Keratinocyte (primary cell): Measurements from ENCODE around the gene FHOD3. TPM values are rescaled to one million over a fixed set of nuclear protein-coding genes. Genes with fewer than 3 reads are reported as not detected.
A peak's percentile ranks its signal among the peaks of the same experiment; 100 is the strongest.

Experiments used
- DNase-seq: peaks from one replicate; pipeline ENCODE4 v3.0.0-alpha.2; 2011; ENCODE audit warnings: low read depth, missing footprints, low spot score
- FAIRE-seq: peaks from 2 replicates; lab custom pipeline; 2011; peaks lifted over from hg19 to GRCh38; lab: Jason Lieb, UNC
- H2AFZ ChIP-seq: 2 replicates; pipeline ENCODE4 v1.6.0; 2012; ENCODE audit warnings: low read length, control low read depth, inconsistent platforms; ENCODE audit not compliant: control insufficient read depth
- H3K27ac ChIP-seq: 2 replicates; pipeline ENCODE4 v1.5.1; 2011; ENCODE audit warnings: low read length; ENCODE audit not compliant: control insufficient read depth, insufficient read depth
- H3K27me3 ChIP-seq: 3 replicates; pipeline ENCODE4 v1.6.0; 2011; ENCODE audit warnings: low read length; ENCODE audit not compliant: control insufficient read depth, insufficient read depth; ENCODE audit errors: extremely low read depth
- H3K36me3 ChIP-seq, 2 experiments: 2 replicates in 1 of 2; 3 replicates in 1 of 2; pipeline ENCODE4 v1.5.1; 2011; ENCODE audit warnings: low read length in 2 of 2, mild to moderate bottlenecking in 1 of 2; ENCODE audit not compliant: control insufficient read depth in 2 of 2, insufficient read depth in 2 of 2; ENCODE audit errors: extremely low read depth in 1 of 2
- H3K4me1 ChIP-seq: 3 replicates; pipeline ENCODE4 v1.5.1; 2011; ENCODE audit warnings: low read length; ENCODE audit not compliant: control insufficient read depth, insufficient read depth; ENCODE audit errors: extremely low read depth
- H3K4me2 ChIP-seq: 3 replicates; pipeline ENCODE4 v1.6.0; 2011; ENCODE audit warnings: low read depth, low read length; ENCODE audit not compliant: control insufficient read depth, insufficient read depth; ENCODE audit errors: extremely low read depth
- H3K4me3 ChIP-seq, 3 experiments: fragments of 200-600 bp in 1 of 3; sonication (generic) in 1 of 3; 2 replicates in 2 of 3; 3 replicates in 1 of 3; pipeline ENCODE4 v1.5.1; 2011 to 2016; ENCODE audit warnings: low read length in 3 of 3, mild to moderate bottlenecking in 3 of 3, control low read depth in 2 of 3, inconsistent platforms in 1 of 3, low read depth in 1 of 3, mixed read lengths in 1 of 3, mixed run types in 1 of 3, moderate library complexity in 1 of 3; ENCODE audit not compliant: control insufficient read depth in 2 of 3, insufficient read depth in 2 of 3; ENCODE audit errors: extremely low read depth in 1 of 3
- H3K79me2 ChIP-seq: 2 replicates; pipeline ENCODE4 v1.6.0; 2012; ENCODE audit warnings: low read length; ENCODE audit not compliant: control insufficient read depth, insufficient read depth
- H3K9ac ChIP-seq: 3 replicates; pipeline ENCODE4 v1.6.0; 2011; ENCODE audit warnings: low read length; ENCODE audit not compliant: control insufficient read depth, insufficient read depth; ENCODE audit errors: extremely low read depth
- H3K9me1 ChIP-seq: 3 replicates; pipeline ENCODE4 v1.6.0; 2011; ENCODE audit warnings: low read length; ENCODE audit not compliant: control insufficient read depth, insufficient read depth; ENCODE audit errors: extremely low read depth
- H3K9me3 ChIP-seq: 2 replicates; pipeline ENCODE4 v1.5.1; 2012; ENCODE audit warnings: low read depth, low read length; ENCODE audit not compliant: control insufficient read depth
- H4K20me1 ChIP-seq: 3 replicates; pipeline ENCODE4 v1.6.0; 2011; ENCODE audit warnings: low read length; ENCODE audit not compliant: control insufficient read depth, insufficient read depth; ENCODE audit errors: extremely low read depth
- CTCF ChIP-seq, 3 experiments: IDR thresholded peaks in 1 of 3; conservative IDR thresholded peaks in 1 of 3; optimal IDR thresholded peaks in 1 of 3; 2 replicates in 2 of 3; 3 replicates in 1 of 3; pipeline versions ENCODE3 to v1.5.1; 2011; ENCODE audit warnings: low read length in 3 of 3, mild to moderate bottlenecking in 3 of 3, moderate library complexity in 2 of 3, control low read depth in 1 of 3, inconsistent platforms in 1 of 3; ENCODE audit not compliant: insufficient read depth in 2 of 3; ENCODE audit errors: extremely low read depth in 1 of 3
- EZH2 ChIP-seq: IDR thresholded peaks from one replicate; pipeline ENCODE4 v1.6.1; 2012; ENCODE audit warnings: inconsistent platforms, mild to moderate bottlenecking, low read length, moderate library complexity
- dilution Hi-C: fragments of 300-500 bp; cut with MboI; formaldehyde crosslinking; loops from one replicate; pipeline ENCODE4 v1.7.0; 2020; ENCODE audit warnings: low sequenced_read_pairs; ENCODE audit not compliant: extremely low pct_ligation_motif_present
- polyA plus RNA-seq, 5 experiments: library from polyadenylated mRNA; depleted of rRNA in 3 of 5; stranded (reverse) in 3 of 5; stranded (forward) in 1 of 5; unstranded in 1 of 5; fragments of >200 nt; gene quantifications; 1 replicate in 1 of 5; 2 replicates in 3 of 5; 3 replicates in 1 of 5; pipeline versions ENCODE4 v1.2.1 to v1.2.3, GENCODE V29; 2011 to 2012; ENCODE audit warnings: missing spikeins in 2 of 5, low read depth in 1 of 5, low replicate concordance in 1 of 5

Gene FHOD3
- polyA plus RNA-seq, 1 donor (not counting 4 experiments of a cell fraction or from before 2014, with no cell fraction given), result 7.7 TPM

GRCh38 chr18:36826556-36826955, 529.0 kb downstream of the FHOD3 start:
- no peak for TF ChIP-seq EZH2
- TF ChIP-seq CTCF (optimal IDR thresholded peaks at IDR 0.05 in 1 of 3, IDR thresholded peaks at IDR 0.05 in 1 of 3, conservative IDR thresholded peaks at IDR 0.05 in 1 of 3; ENCODE audit: extremely low read depth in 1 of 3, insufficient read depth in 2 of 3, low read length in 3 of 3), result no peak
- Histone ChIP-seq H3K4me3 (no peak overlapping the region), H3K4me2 (no peak overlapping the region), H3K27me3 (no peaks in the 10 kb centered on the region), H3K79me2 (peaks cover 20% of the 10 kb centered on the region), H3K27ac (no peak overlapping the region), H2AFZ (no peak overlapping the region), H3K9me1 (no peaks in the 10 kb centered on the region), H4K20me1 (no peaks in the 10 kb centered on the region), H3K4me1 (peaks cover 14% of the 10 kb centered on the region), H3K36me3 (peaks cover 2 to 3% of the 10 kb centered on the region in 2 experiments), H3K9ac (no peak overlapping the region), H3K9me3 (no peaks in the 10 kb centered on the region)
- DNase-seq (no peak), FAIRE-seq (no peak)
- dilution Hi-C loops, result no loop called here

GRCh38 chr18:36828157-36828629, 530.7 kb downstream of the FHOD3 start:
- peak overlapping the region; percentile 95 for H3K27ac ChIP-seq
- H3K27me3 ChIP-seq, result no peaks in the 10 kb centered on the region
- dilution Hi-C loops, result no loop called here
- peak overlapping the region; percentile 91 for H2AFZ ChIP-seq
- H4K20me1 ChIP-seq, result no peaks in the 10 kb centered on the region
- TF ChIP-seq EZH2 (no peak), CTCF (optimal IDR thresholded peaks at IDR 0.05 in 1 of 3, IDR thresholded peaks at IDR 0.05 in 1 of 3, conservative IDR thresholded peaks at IDR 0.05 in 1 of 3; ENCODE audit: extremely low read depth in 1 of 3, insufficient read depth in 2 of 3, low read length in 3 of 3) (no peak)
- peak overlapping the region; percentile 86 to 97 (median 92) for H3K4me3 ChIP-seq
- no peaks in the 10 kb centered on the region for H3K9me3 ChIP-seq
- no peak for DNase-seq
- FAIRE-seq, result peak; percentile 57
- H3K4me1 ChIP-seq, result peaks cover 14% of the 10 kb centered on the region
- peaks cover 0 to under 1% of the 10 kb centered on the region in 2 experiments for H3K36me3 ChIP-seq
- H3K4me2 ChIP-seq, result peak overlapping the region; percentile 85
- peak overlapping the region; percentile 88 for H3K9ac ChIP-seq
- H3K79me2 ChIP-seq, result peaks cover 20% of the 10 kb centered on the region
- H3K9me1 ChIP-seq, result no peaks in the 10 kb centered on the region
